HepG2 (cell line): ENCODE measurements around the gene METTL23. TPM values are rescaled to one million over a fixed set of nuclear protein-coding genes. Genes with fewer than 3 reads are reported as not detected.

Experiments
- AHDC1 ChIP-seq: sonication (generic); formaldehyde crosslinking; IDR thresholded peaks from 2 replicates; pipeline ENCODE4 v1.5.1; 2020; ENCODE audit warnings: mild to moderate bottlenecking, missing genetic modification reagents, borderline replicate concordance
- BRF2 ChIP-seq: sonication (generic); formaldehyde crosslinking; IDR thresholded peaks from 2 replicates; pipeline ENCODE4 v1.8.1; 2022; ENCODE audit warnings: mild to moderate bottlenecking, missing genetic modification reagents
- ELK4 ChIP-seq: sonication (generic); formaldehyde crosslinking; IDR thresholded peaks from 2 replicates; pipeline ENCODE4 v1.9.0; 2021; ENCODE audit warnings: missing genetic modification reagents, borderline replicate concordance
- HNF4G ChIP-seq, 2 experiments: sonication (generic) in 1 of 2; formaldehyde crosslinking in 1 of 2; IDR thresholded peaks; 2 replicates each; pipeline versions ENCODE4 v1.4.0 to v1.6.1; 2011 to 2020; ENCODE audit warnings: borderline replicate concordance in 2 of 2, low read depth in 2 of 2, mild to moderate bottlenecking in 2 of 2, low read length in 1 of 2, missing genetic modification reagents in 1 of 2, moderate library complexity in 1 of 2
- HOXD1 ChIP-seq: sonication (generic); formaldehyde crosslinking; IDR thresholded peaks from 2 replicates; pipeline ENCODE4 v1.5.0; 2020; ENCODE audit warnings: missing genetic modification reagents
- MBD4 ChIP-seq: IDR thresholded peaks from 2 replicates; pipeline ENCODE4 v1.6.1; 2012; ENCODE audit warnings: low read length, inconsistent platforms, borderline replicate concordance
- NFE2L1 ChIP-seq: sonication (generic); formaldehyde crosslinking; IDR thresholded peaks from 2 replicates; pipeline ENCODE4 v1.4.0; 2020; ENCODE audit warnings: missing genetic modification reagents, mild to moderate bottlenecking, borderline replicate concordance
- NFYC ChIP-seq: IDR thresholded peaks from 2 replicates; pipeline ENCODE4 v1.6.1; 2016; ENCODE audit warnings: missing genetic modification reagents, missing compliant biosample characterization
- POLR2AphosphoS2 ChIP-seq: IDR thresholded peaks from 2 replicates; pipeline ENCODE4 v1.6.1; 2011; ENCODE audit warnings: low read depth, low read length, improper control_type of control experiment
- RFXAP ChIP-seq: sonication (generic); formaldehyde crosslinking; IDR thresholded peaks from 2 replicates; pipeline ENCODE4 v1.4.0; 2020; ENCODE audit warnings: missing genetic modification reagents, borderline replicate concordance
- SNRNP70 ChIP-seq: fragments of 200-400 bp; formaldehyde crosslinking; IDR thresholded peaks from 2 replicates; pipeline ENCODE4 v1.6.1; 2017; ENCODE audit warnings: mild to moderate bottlenecking, low read depth, low read length, moderate library complexity
- TCF12 ChIP-seq, 2 experiments: fragments of 450-650 bp in 1 of 2; sonication (generic) in 1 of 2; formaldehyde crosslinking in 1 of 2; IDR thresholded peaks; 2 replicates each; pipeline versions ENCODE4 v1.6.1 to v1.8.0; 2017 to 2022; ENCODE audit warnings: antibody characterized with exemption in 1 of 2, mild to moderate bottlenecking in 1 of 2, missing genetic modification reagents in 1 of 2, moderate library complexity in 1 of 2
- ZFP36L1 ChIP-seq: sonication (generic); formaldehyde crosslinking; IDR thresholded peaks from 2 replicates; pipeline ENCODE4 v1.8.0; 2022; ENCODE audit warnings: mild to moderate bottlenecking, missing genetic modification reagents, moderate library complexity
- ZNF263 ChIP-seq: sonication (generic); formaldehyde crosslinking; IDR thresholded peaks from 2 replicates; pipeline ENCODE4 v1.4.0; 2020; ENCODE audit warnings: missing genetic modification reagents
- ZNF775 ChIP-seq: sonication (generic); formaldehyde crosslinking; IDR thresholded peaks from 2 replicates; pipeline ENCODE4 v1.4.0; 2020; ENCODE audit warnings: missing genetic modification reagents, mild to moderate bottlenecking, moderate library complexity, borderline replicate concordance
- ZNF781 ChIP-seq: sonication (generic); formaldehyde crosslinking; IDR thresholded peaks from 2 replicates; pipeline ENCODE4 v1.5.1; 2020; ENCODE audit warnings: borderline replicate concordance, mild to moderate bottlenecking, missing genetic modification reagents; ENCODE audit errors: not compliant biosample characterization
- polyA plus RNA-seq, 8 experiments: library from polyadenylated mRNA; depleted of rRNA in 3 of 8; stranded (reverse) in 7 of 8; unstranded in 1 of 8; fragments of >200 nt; fragmentation: Illumina TruSeq in 4 of 8; extraction: Trizol in 4 of 8; gene quantifications; 2 replicates each; pipeline versions ENCODE4 v1.2.1 to v1.2.3, GENCODE V29; 2011 to 2016; ENCODE audit warnings: low read depth in 4 of 8, missing spikeins in 1 of 8, mixed read lengths in 1 of 8; ENCODE audit not compliant: insufficient read depth in 1 of 8
- total RNA-seq, 5 experiments: library from RNA; depleted of rRNA; stranded (reverse); fragments of >200 nt; fragmentation: Illumina TruSeq; extraction: Trizol; gene quantifications; 2 replicates each; pipeline ENCODE4 v1.2.3, GENCODE V29; 2016; ENCODE audit warnings: low read depth in 1 of 5
- TF ChIP-seq, protein P1 (sequence below): sonication (generic); formaldehyde crosslinking; IDR thresholded peaks from 2 replicates; pipeline ENCODE4 v1.8.1; 2023; ENCODE audit warnings: mild to moderate bottlenecking, missing genetic modification reagents
- TF ChIP-seq, protein P2 (sequence below): sonication (generic); formaldehyde crosslinking; IDR thresholded peaks from 2 replicates; pipeline ENCODE4 v1.8.1; 2023; ENCODE audit warnings: mild to moderate bottlenecking, missing genetic modification reagents, borderline replicate concordance

METTL23 gene
- total and polyA plus RNA-seq, 2 of the 13 experiments (the other 11 are each of a cell fraction or from before 2014, with no cell fraction given): 39.9 to 104 TPM

- TF ChIP-seq AHDC1 (CRISPR knock-in tag) (peak; percentile 31; the same call in 1 of the 2 replicates), ZFP36L1 (CRISPR knock-in tag) (no peak), HOXD1 (CRISPR knock-in tag) (0 out of 2 replicates have a peak, but pooled peaks have one; percentile 39), TCF12 (IDR thresholded peaks at IDR 0.05) (no peak), TCF12 (CRISPR knock-in tag; IDR thresholded peaks at IDR 0.05) (peak; percentile 47; the same call in 1 of the 2 replicates), ELK4 (CRISPR knock-in tag) (no peak), RFXAP (CRISPR knock-in tag) (0 out of 2 replicates have a peak, but pooled peaks have one; percentile 36), ZNF263 (peak; percentile 74; the same call in 1 of the 2 replicates), POLR2AphosphoS2 (peak; percentile 77; the same call in 1 of the 2 replicates), HNF4G (IDR thresholded peaks at IDR 0.05; ENCODE audit: borderline replicate concordance, low read depth, low read length) (peak; percentile 30), HNF4G (CRISPR knock-in tag; IDR thresholded peaks at IDR 0.05; ENCODE audit: borderline replicate concordance, low read depth) (no peak), NFYC (CRISPR knock-in tag) (peak; percentile 11; the same call in 1 of the 2 replicates), ZNF775 (no peak; the same call in 1 of the 2 replicates), SNRNP70 (no peak), NFE2L1 (CRISPR knock-in tag) (no peak), MBD4 (peak; percentile 76; the same call in 1 of the 2 replicates), ZNF781 (CRISPR knock-in tag) (peak; percentile 20), BRF2 (0 out of 2 replicates have a peak, but pooled peaks have one; percentile 27)
- TF ChIP-seq, protein P1, sequence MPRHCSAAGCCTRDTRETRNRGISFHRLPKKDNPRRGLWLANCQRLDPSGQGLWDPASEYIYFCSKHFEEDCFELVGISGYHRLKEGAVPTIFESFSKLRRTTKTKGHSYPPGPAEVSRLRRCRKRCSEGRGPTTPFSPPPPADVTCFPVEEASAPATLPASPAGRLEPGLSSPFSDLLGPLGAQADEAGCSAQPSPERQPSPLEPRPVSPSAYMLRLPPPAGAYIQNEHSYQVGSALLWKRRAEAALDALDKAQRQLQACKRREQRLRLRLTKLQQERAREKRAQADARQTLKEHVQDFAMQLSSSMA: no peak
- TF ChIP-seq, protein P2, sequence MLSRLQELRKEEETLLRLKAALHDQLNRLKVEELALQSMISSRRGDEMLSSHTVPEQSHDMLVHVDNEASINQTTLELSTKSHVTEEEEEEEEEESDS (CRISPR knock-in tag): no peak; the same call in 1 of the 2 replicates
Observed at GRCh38 chr17:76735586-76736348, 9.1 kb downstream of the METTL23 start (continued).
